Measurements from ENCODE around the gene PLOD3. TPM values are rescaled to one million over a fixed set of nuclear protein-coding genes. Genes with fewer than 3 reads are reported as not detected.
A peak's percentile ranks its signal among the peaks of the same experiment; 100 is the strongest.

PLOD3 gene
- total RNA-seq, 1 experiment from 2014 or later = 83.7 TPM

GRCh38 chr7:101167645-101168411, 49.6 kb downstream of the PLOD3 start:
- CTCF ChIA-PET = interaction anchor here (0.9 to 1.4 kb wide), 4 partner anchors 24 to 115 kb away, joined by 3 to 5 read pairs (median 4); partner anchors contain the start of gene FIS1
- Histone ChIP-seq H3K9me2 (ENCODE audit: insufficient read depth) (no peaks in the 10 kb centered on the region), H3K4me3 (replicated peaks in 1 of 2; ENCODE audit: low read depth in 1 of 2, low read length in 2 of 2) (peak overlapping the region in 1 of 2 experiments; percentile 78; a peak in 1 of 4 replicates), H3K79me2 (ENCODE audit: insufficient read depth, low read length) (0 out of 2 replicates have a peak, but pooled peaks cover 7% of the 10 kb centered on the region), H3K27ac (ENCODE audit: low read depth, low read length) (no peak overlapping the region), H3K9ac (ENCODE audit: low read length) (peak overlapping the region; percentile 19; the same call in 1 of the 2 replicates), H3K4me1 (ENCODE audit: control insufficient read depth in 1 of 2, insufficient read depth in 2 of 2, low read length in 2 of 2) (peaks cover 40 to 86% of the 10 kb centered on the region in 2 experiments), H4K20me1 (ENCODE audit: insufficient read depth) (no peaks in the 10 kb centered on the region), H3K36me3 (ENCODE audit: control insufficient read depth in 1 of 2, insufficient read depth in 2 of 2, low read length in 2 of 2) (no peaks in the 10 kb centered on the region), H3K4me2 (ENCODE audit: low read length) (peak overlapping the region; percentile 80), H3K27me3 (ENCODE audit: insufficient read depth, low read length) (no peaks in the 10 kb centered on the region), H3K9me3 (ENCODE audit: control insufficient read depth in 1 of 2, insufficient read depth in 1 of 2, low read depth in 1 of 2, low read length in 2 of 2) (no peaks in the 10 kb centered on the region), H2AFZ (ENCODE audit: low read depth, low read length, poor library complexity, severe bottlenecking) (no peak overlapping the region)
- RAD21 ChIA-PET (ENCODE audit: low non-redundant PET in 1 of 2, low total read pairs in 2 of 2, uncharacterized antibody in 2 of 2, unreplicated experiment in 2 of 2) = interaction anchor here in 1 of 2 experiments (1.2 kb wide), 1 partner anchor 24 kb away, joined by 3 read pairs; no protein-coding TSS in a partner anchor
- intact Hi-C loops (cut with micrococcal nuclease) = no loop called here
- TF ChIP-seq ZFX (IDR thresholded peaks at IDR 0.05) = no peak
- no peak for TF ChIP-seq TCF7L2 (IDR thresholded peaks at IDR 0.05; ENCODE audit: borderline replicate concordance, extremely low read depth, insufficient read depth, insufficient read length)
- no peak for TF ChIP-seq EZH2phosphoT487 (IDR thresholded peaks at IDR 0.05; ENCODE audit: borderline replicate concordance)
- TF ChIP-seq CEBPB (IDR thresholded peaks at IDR 0.05; ENCODE audit: low read depth) = no peak
- POLR2A ChIA-PET = no interaction called here
- DNase-seq (ENCODE audit: low read depth, low spot score) (no peak), ATAC-seq (no peak)
- no TSS peak for BruUV-seq (replicated peaks)

- H3K9me2 ChIP-seq (ENCODE audit: insufficient read depth) = no peaks in the 10 kb centered on the region
- no peaks in the 10 kb centered on the region for H3K9me3 ChIP-seq (ENCODE audit: control insufficient read depth in 1 of 2, insufficient read depth in 1 of 2, low read depth in 1 of 2, low read length in 2 of 2)
- ATAC-seq (no peak), DNase-seq (ENCODE audit: low read depth, low spot score) (no peak)
- no TSS peak for BruUV-seq (replicated peaks)
- H3K36me3 ChIP-seq (ENCODE audit: control insufficient read depth in 1 of 2, insufficient read depth in 2 of 2, low read length in 2 of 2) = no peaks in the 10 kb centered on the region
- ChIA-PET CTCF (interaction anchor here (3.0 kb wide), 1 partner anchor 23 kb away, joined by 16 read pairs; no protein-coding TSS in a partner anchor), POLR2A (interaction anchor here (0.7 to 1.0 kb wide), 2 partner anchors 15 to 277 kb away, joined by 3 read pairs; partner anchors contain the start of gene UFSP1), RAD21 (ENCODE audit: low non-redundant PET in 1 of 2, low total read pairs in 2 of 2, uncharacterized antibody in 2 of 2, unreplicated experiment in 2 of 2) (interaction anchor here in 1 of 2 experiments (0.6 kb wide), 1 partner anchor 21 kb away, joined by 6 read pairs; no protein-coding TSS in a partner anchor)
- H4K20me1 ChIP-seq (ENCODE audit: insufficient read depth) = no peaks in the 10 kb centered on the region
- H2AFZ ChIP-seq (ENCODE audit: low read depth, low read length, poor library complexity, severe bottlenecking) = no peak overlapping the region
- H3K9ac ChIP-seq (ENCODE audit: low read length) = peak overlapping the region; percentile 19
- peak overlapping the region; percentile 13 to 78; a peak in 3 of 4 replicates for H3K4me3 ChIP-seq (replicated peaks in 1 of 2; ENCODE audit: low read depth in 1 of 2, low read length in 2 of 2)
- H3K79me2 ChIP-seq (ENCODE audit: insufficient read depth, low read length) = 0 out of 2 replicates have a peak, but pooled peaks cover 7% of the 10 kb centered on the region
- peaks cover 45 to 88% of the 10 kb centered on the region in 2 experiments for H3K4me1 ChIP-seq (ENCODE audit: control insufficient read depth in 1 of 2, insufficient read depth in 2 of 2, low read length in 2 of 2)
- intact Hi-C loops (cut with micrococcal nuclease) = no loop called here
- H3K27ac ChIP-seq (ENCODE audit: low read depth, low read length) = no peak overlapping the region
- peak overlapping the region; percentile 80 for H3K4me2 ChIP-seq (ENCODE audit: low read length)
- H3K27me3 ChIP-seq (ENCODE audit: insufficient read depth, low read length) = no peaks in the 10 kb centered on the region
- TF ChIP-seq SIN3A (IDR thresholded peaks at IDR 0.05; ENCODE audit: low read depth) (no peak), EGR1 (IDR thresholded peaks at IDR 0.05; ENCODE audit: low read depth) (no peak), CEBPB (IDR thresholded peaks at IDR 0.05; ENCODE audit: low read depth) (no peak), SP1 (IDR thresholded peaks at IDR 0.05; ENCODE audit: low read depth) (no peak), FOSL1 (IDR thresholded peaks at IDR 0.05; ENCODE audit: low read depth) (no peak), POLR2A (IDR thresholded peaks at IDR 0.05; ENCODE audit: borderline replicate concordance, extremely low read depth, insufficient read depth, insufficient read length) (no peak), JUND (IDR thresholded peaks at IDR 0.05) (no peak), YY1 (IDR thresholded peaks at IDR 0.05; ENCODE audit: extremely low read depth, insufficient replicate concordance, low read depth, low read length) (no peak), ATF3 (IDR thresholded peaks at IDR 0.05) (no peak), CBX3 (IDR thresholded peaks at IDR 0.05; ENCODE audit: low read depth) (no peak), ZNF274 (IDR thresholded peaks at IDR 0.05; ENCODE audit: low read depth, low read length) (no peak), EZH2phosphoT487 (IDR thresholded peaks at IDR 0.05; ENCODE audit: borderline replicate concordance) (no peak), TCF7L2 (IDR thresholded peaks at IDR 0.05; ENCODE audit: borderline replicate concordance, extremely low read depth, insufficient read depth, insufficient read length) (no peak)
- TF ChIP-seq, protein P1, sequence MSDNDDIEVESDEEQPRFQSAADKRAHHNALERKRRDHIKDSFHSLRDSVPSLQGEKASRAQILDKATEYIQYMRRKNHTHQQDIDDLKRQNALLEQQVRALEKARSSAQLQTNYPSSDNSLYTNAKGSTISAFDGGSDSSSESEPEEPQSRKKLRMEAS (IDR thresholded peaks at IDR 0.05) = no peak
- TF ChIP-seq, protein P2, sequence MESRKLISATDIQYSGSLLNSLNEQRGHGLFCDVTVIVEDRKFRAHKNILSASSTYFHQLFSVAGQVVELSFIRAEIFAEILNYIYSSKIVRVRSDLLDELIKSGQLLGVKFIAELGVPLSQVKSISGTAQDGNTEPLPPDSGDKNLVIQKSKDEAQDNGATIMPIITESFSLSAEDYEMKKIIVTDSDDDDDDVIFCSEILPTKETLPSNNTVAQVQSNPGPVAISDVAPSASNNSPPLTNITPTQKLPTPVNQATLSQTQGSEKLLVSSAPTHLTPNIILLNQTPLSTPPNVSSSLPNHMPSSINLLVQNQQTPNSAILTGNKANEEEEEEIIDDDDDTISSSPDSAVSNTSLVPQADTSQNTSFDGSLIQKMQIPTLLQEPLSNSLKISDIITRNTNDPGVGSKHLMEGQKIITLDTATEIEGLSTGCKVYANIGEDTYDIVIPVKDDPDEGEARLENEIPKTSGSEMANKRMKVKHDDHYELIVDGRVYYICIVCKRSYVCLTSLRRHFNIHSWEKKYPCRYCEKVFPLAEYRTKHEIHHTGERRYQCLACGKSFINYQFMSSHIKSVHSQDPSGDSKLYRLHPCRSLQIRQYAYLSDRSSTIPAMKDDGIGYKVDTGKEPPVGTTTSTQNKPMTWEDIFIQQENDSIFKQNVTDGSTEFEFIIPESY (IDR thresholded peaks at IDR 0.05; ENCODE audit: extremely low read depth, insufficient replicate concordance, low read length) = no peak
Observed at GRCh38 chr7:101166909-101167644, 50.3 kb downstream of the PLOD3 start.

All from HCT116 (cell line).